GM18511 (cell line): ENCODE measurements around the gene VAT1L.

Source experiments
- ATAC-seq: cut with Tn5 transposase; IDR thresholded peaks from one replicate; pipeline ENCODE4 v1.9.1; 2021; ENCODE audit warnings: mild to moderate bottlenecking, moderate library complexity; ENCODE audit not compliant: unreplicated experiment

Gene VAT1L

GRCh38 chr16:77868052-77868451, 79.7 kb downstream of the VAT1L start:
- ATAC-seq: peak; percentile 32

GRCh38 chr16:77868478-77868877, 80.1 kb downstream of the VAT1L start:
- ATAC-seq: peak; percentile 95

GRCh38 chr16:77869997-77870813, 81.8 kb downstream of the VAT1L start:
- no peak for ATAC-seq

GRCh38 chr16:77871932-77872331, 83.6 kb downstream of the VAT1L start:
- no peak for ATAC-seq

- no peak for ATAC-seq
These were observed 84.7 kb downstream of the VAT1L start for GRCh38 chr16:77873066-77873465.

- no peak for ATAC-seq
These were observed 86.0 kb downstream of the VAT1L start for GRCh38 chr16:77874347-77874746.

GRCh38 chr16:77876776-77877175, 88.4 kb downstream of the VAT1L start:
- ATAC-seq: no peak

- no peak for ATAC-seq
These were observed 89.5 kb downstream of the VAT1L start for GRCh38 chr16:77877712-77878347.

GRCh38 chr16:77881355-77882030, 93.1 kb downstream of the VAT1L start:
- no peak for ATAC-seq

GRCh38 chr16:77882358-77882757, 94.0 kb downstream of the VAT1L start:
- ATAC-seq: no peak

GRCh38 chr16:77885571-77886295, 97.4 kb downstream of the VAT1L start:
- ATAC-seq: no peak

- ATAC-seq: no peak
These were observed 100.5 kb downstream of the VAT1L start for GRCh38 chr16:77888871-77889270.

GRCh38 chr16:77890075-77890474, 101.7 kb downstream of the VAT1L start:
- no peak for ATAC-seq

- no peak for ATAC-seq
These were observed 105.8 kb downstream of the VAT1L start for GRCh38 chr16:77894162-77894561.

GRCh38 chr16:77895962-77896361, 107.6 kb downstream of the VAT1L start:
- no peak for ATAC-seq

GRCh38 chr16:77896415-77897128, 108.2 kb downstream of the VAT1L start:
- no peak for ATAC-seq

GRCh38 chr16:77897129-77897437, 108.7 kb downstream of the VAT1L start:
- no peak for ATAC-seq

GRCh38 chr16:77897831-77898605, 109.7 kb downstream of the VAT1L start:
- no peak for ATAC-seq

GRCh38 chr16:77898671-77899211, 110.4 kb downstream of the VAT1L start:
- ATAC-seq: no peak

- no peak for ATAC-seq
These were observed 111.1 kb downstream of the VAT1L start for GRCh38 chr16:77899416-77899815.
